GM23248 (cell line): Measurements from ENCODE around the gene MED8.

Experiments used
- EZH2 ChIP-seq: fragments of 200-600 bp; sonication (generic); IDR thresholded peaks from 2 replicates; pipeline ENCODE4 v1.6.1; 2018; ENCODE audit warnings: antibody characterized with exemption, mild to moderate bottlenecking; ENCODE audit not compliant: insufficient read depth, poor library complexity, severe bottlenecking
- EZH2phosphoT487 ChIP-seq: fragments of 200-600 bp; sonication (generic); IDR thresholded peaks from 2 replicates; pipeline ENCODE4 v1.6.1; 2018; ENCODE audit warnings: antibody characterized with exemption, moderate library complexity, mild to moderate bottlenecking, low read depth; ENCODE audit not compliant: insufficient read depth

DNA sequence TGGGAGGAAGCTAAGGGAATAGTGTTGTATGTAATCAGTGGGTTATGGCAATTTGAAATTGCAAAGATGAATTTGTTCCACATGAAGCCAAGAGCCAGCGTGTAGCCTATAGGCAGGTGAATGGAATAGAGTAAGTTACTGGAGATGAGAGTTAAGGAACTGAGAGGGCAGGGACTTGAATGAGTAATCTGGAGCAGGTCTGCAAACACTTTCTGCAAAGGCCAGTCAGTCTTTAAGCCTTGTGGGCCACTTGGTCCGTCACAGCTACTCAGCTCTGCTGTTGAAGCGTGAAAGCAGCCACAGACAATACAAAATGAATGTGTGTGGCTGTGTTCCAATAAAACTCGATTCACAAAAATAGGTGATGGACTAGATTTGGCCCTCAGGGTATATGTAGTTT, 29.3 kb upstream of the MED8 start:
- no peak for TF ChIP-seq EZH2phosphoT487
- no peak for TF ChIP-seq EZH2
